Panc1 (cell line): ENCODE measurements around the gene CLIC1. TPM values are rescaled to one million over a fixed set of nuclear protein-coding genes. Genes with fewer than 3 reads are reported as not detected.

Experiments
- ATAC-seq: fragments of 200-7000 bp; cut with Tn5 transposase; 2 replicates; pipeline ENCODE4 v1.9.1; 2020; ENCODE audit warnings: mild to moderate bottlenecking, moderate library complexity
- BruUV-seq: library from RNA; stranded (reverse); fragments of 400-500 nt; replicated peaks from 2 replicates; lab custom pipeline; 2021; lab: Mats Ljungman, UMichigan
- CTCF ChIA-PET: fragments of 300-600 bp; sonication (Branson Sonifier 250); formaldehyde crosslinking; loops from one replicate; lab custom pipeline; 2022; ENCODE audit warnings: antibody characterized with exemption; lab: Charles Lee
- POLR2A ChIA-PET: fragments of 300-600 bp; sonication (Branson Sonifier 250); formaldehyde crosslinking; loops from one replicate; lab custom pipeline; 2022; ENCODE audit warnings: antibody characterized with exemption; lab: Charles Lee
- DNase-seq: peaks from one replicate; pipeline ENCODE4 v3.0.0-alpha.2; 2010; ENCODE audit warnings: low read depth, low spot score
- H3K27ac ChIP-seq: 2 replicates; pipeline ENCODE4 v1.5.1; 2011; ENCODE audit warnings: mild to moderate bottlenecking, low read length, inconsistent platforms
- H3K27me3 ChIP-seq: fragments of 200-500 bp; sonication (Bioruptor generic); 2 replicates; pipeline ENCODE4 v1.6.0; 2014; ENCODE audit warnings: low read length, inconsistent platforms; ENCODE audit not compliant: control insufficient read depth, insufficient read depth
- H3K36me3 ChIP-seq: fragments of 200-500 bp; sonication (Bioruptor generic); 2 replicates; pipeline ENCODE4 v1.5.1; 2014; ENCODE audit warnings: inconsistent platforms, mild to moderate bottlenecking, low read length, moderate library complexity; ENCODE audit not compliant: control insufficient read depth, insufficient read depth
- H3K4me1 ChIP-seq: 2 replicates; pipeline ENCODE4 v1.5.1; 2011; ENCODE audit warnings: inconsistent platforms, mild to moderate bottlenecking, low read length, moderate library complexity; ENCODE audit not compliant: control insufficient read depth, insufficient read depth
- H3K4me3 ChIP-seq, 2 experiments: 2 replicates each; pipeline ENCODE4 v1.5.1; 2011 to 2012; ENCODE audit warnings: low read depth in 2 of 2, low read length in 2 of 2, mild to moderate bottlenecking in 2 of 2, inconsistent platforms in 1 of 2, moderate library complexity in 1 of 2
- H3K9me3 ChIP-seq: fragments of 200-500 bp; sonication (Bioruptor generic); 2 replicates; pipeline ENCODE4 v1.5.1; 2014; ENCODE audit warnings: low read depth, mild to moderate bottlenecking, inconsistent platforms, low read length, moderate library complexity; ENCODE audit not compliant: control insufficient read depth, insufficient read depth
- POLR2AphosphoS5 ChIP-seq: IDR thresholded peaks from 2 replicates; pipeline ENCODE4 v1.6.1; 2012; ENCODE audit warnings: mild to moderate bottlenecking, low read depth, low read length, moderate library complexity
- SIN3A ChIP-seq: IDR thresholded peaks from 2 replicates; pipeline ENCODE4 v1.6.1; 2012; ENCODE audit warnings: low read depth, mild to moderate bottlenecking, low read length, moderate library complexity, borderline replicate concordance; ENCODE audit not compliant: insufficient read depth
- TCF7L2 ChIP-seq: IDR thresholded peaks from 2 replicates; pipeline ENCODE4 v1.6.1; 2011; ENCODE audit warnings: mild to moderate bottlenecking, low read depth, low read length, inconsistent platforms
- in situ Hi-C: cut with HindIII; loops from 2 replicates; pipeline ENCODE4 v1.10.0; 2016; ENCODE audit warnings: low sequenced_read_pairs, low pct_unique_long_range_greater_than_20kb
- intact Hi-C: fragments of 100-400 bp; cut with micrococcal nuclease; formaldehyde crosslinking; loops from one replicate; pipeline ENCODE4 v1.10.0; 2022; ENCODE audit not compliant: unreplicated experiment
- total RNA-seq: library from RNA; stranded (reverse); gene quantifications from one replicate; pipeline ENCODE4 v1.2.1, GENCODE V29; 2021; ENCODE audit not compliant: unreplicated experiment
- TF ChIP-seq, protein P1 (sequence below), 2 experiments: IDR thresholded peaks; 2 replicates each; pipeline ENCODE4 v1.6.1; 2011 to 2012; ENCODE audit warnings: low read depth in 2 of 2, control low read depth in 1 of 2, low read length in 1 of 2, mild to moderate bottlenecking in 1 of 2, moderate library complexity in 1 of 2; ENCODE audit not compliant: insufficient read depth in 1 of 2
- TF ChIP-seq, protein P2 (sequence below): fragments of 450-650 bp; IDR thresholded peaks from 2 replicates; pipeline ENCODE4 v1.5.1; 2017; ENCODE audit warnings: mild to moderate bottlenecking

The CLIC1 gene
- total RNA-seq, 1 experiment from 2014 or later = 583 TPM

- no peak overlapping the region for H3K27ac ChIP-seq
- no peak overlapping the region for H3K4me3 ChIP-seq
- ATAC-seq (no peak), DNase-seq (no peak)
- POLR2A ChIA-PET = interaction anchor here (0.6 kb wide), 1 partner anchor 17 kb away, joined by 9 read pairs; no protein-coding TSS in a partner anchor
- no peaks in the 10 kb centered on the region for H3K27me3 ChIP-seq
- CTCF ChIA-PET = interaction anchor here (0.6 kb wide), 1 partner anchor 15 kb away, joined by 6 read pairs; the partner anchor contains the start of gene DDAH2
- H3K36me3 ChIP-seq = no peaks in the 10 kb centered on the region
- in situ Hi-C loops (no loop called here), intact Hi-C loops (no loop called here)
- H3K9me3 ChIP-seq = no peaks in the 10 kb centered on the region
- TF ChIP-seq, protein P1, sequence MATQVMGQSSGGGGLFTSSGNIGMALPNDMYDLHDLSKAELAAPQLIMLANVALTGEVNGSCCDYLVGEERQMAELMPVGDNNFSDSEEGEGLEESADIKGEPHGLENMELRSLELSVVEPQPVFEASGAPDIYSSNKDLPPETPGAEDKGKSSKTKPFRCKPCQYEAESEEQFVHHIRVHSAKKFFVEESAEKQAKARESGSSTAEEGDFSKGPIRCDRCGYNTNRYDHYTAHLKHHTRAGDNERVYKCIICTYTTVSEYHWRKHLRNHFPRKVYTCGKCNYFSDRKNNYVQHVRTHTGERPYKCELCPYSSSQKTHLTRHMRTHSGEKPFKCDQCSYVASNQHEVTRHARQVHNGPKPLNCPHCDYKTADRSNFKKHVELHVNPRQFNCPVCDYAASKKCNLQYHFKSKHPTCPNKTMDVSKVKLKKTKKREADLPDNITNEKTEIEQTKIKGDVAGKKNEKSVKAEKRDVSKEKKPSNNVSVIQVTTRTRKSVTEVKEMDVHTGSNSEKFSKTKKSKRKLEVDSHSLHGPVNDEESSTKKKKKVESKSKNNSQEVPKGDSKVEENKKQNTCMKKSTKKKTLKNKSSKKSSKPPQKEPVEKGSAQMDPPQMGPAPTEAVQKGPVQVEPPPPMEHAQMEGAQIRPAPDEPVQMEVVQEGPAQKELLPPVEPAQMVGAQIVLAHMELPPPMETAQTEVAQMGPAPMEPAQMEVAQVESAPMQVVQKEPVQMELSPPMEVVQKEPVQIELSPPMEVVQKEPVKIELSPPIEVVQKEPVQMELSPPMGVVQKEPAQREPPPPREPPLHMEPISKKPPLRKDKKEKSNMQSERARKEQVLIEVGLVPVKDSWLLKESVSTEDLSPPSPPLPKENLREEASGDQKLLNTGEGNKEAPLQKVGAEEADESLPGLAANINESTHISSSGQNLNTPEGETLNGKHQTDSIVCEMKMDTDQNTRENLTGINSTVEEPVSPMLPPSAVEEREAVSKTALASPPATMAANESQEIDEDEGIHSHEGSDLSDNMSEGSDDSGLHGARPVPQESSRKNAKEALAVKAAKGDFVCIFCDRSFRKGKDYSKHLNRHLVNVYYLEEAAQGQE (IDR thresholded peaks at IDR 0.05; ENCODE audit: insufficient read depth in 1 of 2, low read depth in 2 of 2, low read length in 1 of 2) = no peak
- no peak for TF ChIP-seq POLR2AphosphoS5
- peaks cover 3% of the 10 kb centered on the region; the same call in 1 of the 2 replicates for H3K4me1 ChIP-seq
- no TSS peak for BruUV-seq
Measured at GRCh38 chr6:31744422-31744821, 8.1 kb upstream of the CLIC1 start.

GRCh38 chr6:31742894-31743293, 6.6 kb upstream of the CLIC1 start:
- no peak overlapping the region for H3K27ac ChIP-seq
- H3K4me3 ChIP-seq = no peak overlapping the region
- no peaks in the 10 kb centered on the region for H3K27me3 ChIP-seq
- in situ Hi-C loops = no loop called here
- H3K9me3 ChIP-seq = no peaks in the 10 kb centered on the region
- ChIA-PET CTCF (no interaction called here), POLR2A (no interaction called here)
- TF ChIP-seq, protein P1 (IDR thresholded peaks at IDR 0.05; ENCODE audit: insufficient read depth in 1 of 2, low read depth in 2 of 2, low read length in 1 of 2) = no peak
- TF ChIP-seq TCF7L2 (no peak), SIN3A (no peak), POLR2AphosphoS5 (no peak)
- TF ChIP-seq, protein P2, sequence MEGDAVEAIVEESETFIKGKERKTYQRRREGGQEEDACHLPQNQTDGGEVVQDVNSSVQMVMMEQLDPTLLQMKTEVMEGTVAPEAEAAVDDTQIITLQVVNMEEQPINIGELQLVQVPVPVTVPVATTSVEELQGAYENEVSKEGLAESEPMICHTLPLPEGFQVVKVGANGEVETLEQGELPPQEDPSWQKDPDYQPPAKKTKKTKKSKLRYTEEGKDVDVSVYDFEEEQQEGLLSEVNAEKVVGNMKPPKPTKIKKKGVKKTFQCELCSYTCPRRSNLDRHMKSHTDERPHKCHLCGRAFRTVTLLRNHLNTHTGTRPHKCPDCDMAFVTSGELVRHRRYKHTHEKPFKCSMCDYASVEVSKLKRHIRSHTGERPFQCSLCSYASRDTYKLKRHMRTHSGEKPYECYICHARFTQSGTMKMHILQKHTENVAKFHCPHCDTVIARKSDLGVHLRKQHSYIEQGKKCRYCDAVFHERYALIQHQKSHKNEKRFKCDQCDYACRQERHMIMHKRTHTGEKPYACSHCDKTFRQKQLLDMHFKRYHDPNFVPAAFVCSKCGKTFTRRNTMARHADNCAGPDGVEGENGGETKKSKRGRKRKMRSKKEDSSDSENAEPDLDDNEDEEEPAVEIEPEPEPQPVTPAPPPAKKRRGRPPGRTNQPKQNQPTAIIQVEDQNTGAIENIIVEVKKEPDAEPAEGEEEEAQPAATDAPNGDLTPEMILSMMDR = no peak
- intact Hi-C loops = no loop called here
- BruUV-seq = no TSS peak
- peaks cover 16% of the 10 kb centered on the region for H3K4me1 ChIP-seq
- DNase-seq = no peak
- no peak for ATAC-seq
- no peaks in the 10 kb centered on the region for H3K36me3 ChIP-seq
